ENCODE results near the gene PRKX.
A peak's percentile ranks its signal among the peaks of the same experiment; 100 is the strongest.

Gene PRKX

DNA sequence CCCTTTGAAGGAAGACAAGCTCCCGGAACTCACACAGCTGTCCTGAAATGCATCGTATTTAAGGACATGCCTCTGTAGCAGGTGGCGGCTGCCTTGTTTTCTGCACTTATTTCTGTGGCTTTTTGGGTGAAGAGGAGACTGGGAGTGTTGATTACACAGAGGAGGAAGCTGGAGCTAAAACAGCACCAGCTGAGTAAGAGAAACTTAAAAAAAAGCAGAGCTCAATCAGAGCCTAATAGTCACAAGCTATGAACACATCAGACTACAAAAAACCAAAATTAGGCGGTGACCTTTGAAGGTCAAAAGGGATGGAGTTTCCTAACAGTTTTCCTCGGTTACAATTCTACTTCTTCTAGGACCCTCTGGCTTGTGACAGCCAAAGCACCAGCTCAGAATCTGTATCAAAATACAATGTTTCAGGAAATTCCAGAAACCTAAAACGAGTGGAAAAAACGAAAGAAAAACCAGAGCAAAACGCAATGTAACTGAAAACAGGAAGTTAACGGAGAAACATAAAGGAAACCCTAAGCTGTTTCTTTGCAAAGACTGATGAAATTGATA, 13.5 kb downstream of the PRKX start:
- CTCF ChIA-PET: interaction anchor here (0.6 to 0.7 kb wide), 2 partner anchors 114 to 117 kb away, joined by 3 to 4 read pairs; no protein-coding TSS in a partner anchor
- POLR2A ChIA-PET: no interaction called here
- Histone ChIP-seq H3K36me3 (ENCODE audit: control insufficient read depth in 2 of 2, insufficient read depth in 1 of 2, low read length in 2 of 2) (peaks cover 0 to 5% of the 10 kb centered on the region in 2 experiments; a peak in 1 of 3 replicates), H3K9me3 (ENCODE audit: control insufficient read depth, insufficient read depth, low read depth, low read length) (no peaks in the 10 kb centered on the region), H3K4me3 (ENCODE audit: low read depth, low read length) (no peak overlapping the region), H3K27ac (ENCODE audit: extremely low read depth, low read depth, low read length) (no peak overlapping the region), H3K4me1 (ENCODE audit: control insufficient read depth, insufficient read depth, low read length) (no peaks in the 10 kb centered on the region)
- TF ChIP-seq YY1 (tag by site-specific recombination; IDR thresholded peaks at IDR 0.05) (no peak), ZNF19 (tag by site-specific recombination; IDR thresholded peaks at IDR 0.05; ENCODE audit: low read depth) (no peak), ZBTB17 (tag by site-specific recombination; IDR thresholded peaks at IDR 0.05) (no peak), ZNF747 (tag by site-specific recombination; IDR thresholded peaks at IDR 0.05) (no peak), ZNF155 (tag by site-specific recombination; IDR thresholded peaks at IDR 0.05) (no peak), ZNF211 (tag by site-specific recombination; IDR thresholded peaks at IDR 0.05; ENCODE audit: low read depth) (no peak), KLF16 (tag by site-specific recombination; IDR thresholded peaks at IDR 0.05) (no peak), ZFP37 (tag by site-specific recombination; IDR thresholded peaks at IDR 0.05) (no peak), ZNF311 (tag by site-specific recombination; IDR thresholded peaks at IDR 0.05; ENCODE audit: borderline replicate concordance) (no peak)
- TF ChIP-seq, protein P1, sequence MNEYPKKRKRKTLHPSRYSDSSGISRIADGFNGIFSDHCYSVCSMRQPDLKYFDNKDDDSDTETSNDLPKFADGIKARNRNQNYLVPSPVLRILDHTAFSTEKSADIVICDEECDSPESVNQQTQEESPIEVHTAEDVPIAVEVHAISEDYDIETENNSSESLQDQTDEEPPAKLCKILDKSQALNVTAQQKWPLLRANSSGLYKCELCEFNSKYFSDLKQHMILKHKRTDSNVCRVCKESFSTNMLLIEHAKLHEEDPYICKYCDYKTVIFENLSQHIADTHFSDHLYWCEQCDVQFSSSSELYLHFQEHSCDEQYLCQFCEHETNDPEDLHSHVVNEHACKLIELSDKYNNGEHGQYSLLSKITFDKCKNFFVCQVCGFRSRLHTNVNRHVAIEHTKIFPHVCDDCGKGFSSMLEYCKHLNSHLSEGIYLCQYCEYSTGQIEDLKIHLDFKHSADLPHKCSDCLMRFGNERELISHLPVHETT (tag by site-specific recombination; IDR thresholded peaks at IDR 0.05): no peak
- TF ChIP-seq, protein P2, sequence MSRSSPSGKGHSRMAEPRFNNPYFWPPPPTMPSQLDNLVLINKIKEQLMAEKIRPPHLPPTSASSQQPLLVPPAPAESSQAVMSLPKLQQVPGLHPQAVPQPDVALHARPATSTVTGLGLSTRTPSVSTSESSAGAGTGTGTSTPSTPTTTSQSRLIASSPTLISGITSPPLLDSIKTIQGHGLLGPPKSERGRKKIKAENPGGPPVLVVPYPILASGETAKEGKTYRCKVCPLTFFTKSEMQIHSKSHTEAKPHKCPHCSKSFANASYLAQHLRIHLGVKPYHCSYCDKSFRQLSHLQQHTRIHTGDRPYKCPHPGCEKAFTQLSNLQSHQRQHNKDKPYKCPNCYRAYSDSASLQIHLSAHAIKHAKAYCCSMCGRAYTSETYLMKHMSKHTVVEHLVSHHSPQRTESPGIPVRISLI (tag by site-specific recombination; IDR thresholded peaks at IDR 0.05): no peak
- TF ChIP-seq, protein P3, sequence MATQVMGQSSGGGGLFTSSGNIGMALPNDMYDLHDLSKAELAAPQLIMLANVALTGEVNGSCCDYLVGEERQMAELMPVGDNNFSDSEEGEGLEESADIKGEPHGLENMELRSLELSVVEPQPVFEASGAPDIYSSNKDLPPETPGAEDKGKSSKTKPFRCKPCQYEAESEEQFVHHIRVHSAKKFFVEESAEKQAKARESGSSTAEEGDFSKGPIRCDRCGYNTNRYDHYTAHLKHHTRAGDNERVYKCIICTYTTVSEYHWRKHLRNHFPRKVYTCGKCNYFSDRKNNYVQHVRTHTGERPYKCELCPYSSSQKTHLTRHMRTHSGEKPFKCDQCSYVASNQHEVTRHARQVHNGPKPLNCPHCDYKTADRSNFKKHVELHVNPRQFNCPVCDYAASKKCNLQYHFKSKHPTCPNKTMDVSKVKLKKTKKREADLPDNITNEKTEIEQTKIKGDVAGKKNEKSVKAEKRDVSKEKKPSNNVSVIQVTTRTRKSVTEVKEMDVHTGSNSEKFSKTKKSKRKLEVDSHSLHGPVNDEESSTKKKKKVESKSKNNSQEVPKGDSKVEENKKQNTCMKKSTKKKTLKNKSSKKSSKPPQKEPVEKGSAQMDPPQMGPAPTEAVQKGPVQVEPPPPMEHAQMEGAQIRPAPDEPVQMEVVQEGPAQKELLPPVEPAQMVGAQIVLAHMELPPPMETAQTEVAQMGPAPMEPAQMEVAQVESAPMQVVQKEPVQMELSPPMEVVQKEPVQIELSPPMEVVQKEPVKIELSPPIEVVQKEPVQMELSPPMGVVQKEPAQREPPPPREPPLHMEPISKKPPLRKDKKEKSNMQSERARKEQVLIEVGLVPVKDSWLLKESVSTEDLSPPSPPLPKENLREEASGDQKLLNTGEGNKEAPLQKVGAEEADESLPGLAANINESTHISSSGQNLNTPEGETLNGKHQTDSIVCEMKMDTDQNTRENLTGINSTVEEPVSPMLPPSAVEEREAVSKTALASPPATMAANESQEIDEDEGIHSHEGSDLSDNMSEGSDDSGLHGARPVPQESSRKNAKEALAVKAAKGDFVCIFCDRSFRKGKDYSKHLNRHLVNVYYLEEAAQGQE (tag by site-specific recombination; IDR thresholded peaks at IDR 0.05): no peak

DNA sequence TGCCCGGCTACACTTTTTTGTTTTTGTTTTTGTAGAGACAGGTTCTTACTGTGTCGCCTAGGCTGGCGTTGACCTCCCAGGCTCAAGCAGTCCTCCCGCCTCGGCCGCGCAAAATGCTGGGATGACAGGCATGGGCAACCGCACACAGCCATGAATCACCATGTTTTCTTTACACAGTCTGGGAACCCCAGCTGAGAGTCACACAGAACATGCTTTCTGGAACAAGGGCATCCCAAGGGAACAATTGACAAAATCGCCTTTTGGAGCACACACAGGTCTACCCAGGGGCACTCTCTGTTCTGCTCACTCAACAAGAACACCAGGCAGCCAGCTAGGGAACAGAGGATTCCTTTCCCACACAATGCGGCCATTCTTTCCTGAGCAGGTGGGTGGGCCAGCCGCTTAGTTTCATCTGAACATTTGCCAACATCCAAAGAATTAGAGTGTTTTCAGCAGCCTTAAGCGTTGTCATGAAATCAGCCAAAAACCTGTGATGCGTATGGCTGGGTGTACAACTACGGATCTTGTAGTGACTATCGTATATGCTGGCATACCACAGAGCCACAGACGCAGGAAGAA, 15.7 kb downstream of the PRKX start:
- no peaks in the 10 kb centered on the region for H3K9me3 ChIP-seq (ENCODE audit: control insufficient read depth, insufficient read depth, low read depth, low read length)
- H3K4me1 ChIP-seq (ENCODE audit: control insufficient read depth, insufficient read depth, low read length): no peaks in the 10 kb centered on the region
- TF ChIP-seq YY1 (tag by site-specific recombination; IDR thresholded peaks at IDR 0.05): no peak
- no peak overlapping the region for H3K4me3 ChIP-seq (ENCODE audit: low read depth, low read length)
- no peak overlapping the region for H3K27ac ChIP-seq (ENCODE audit: extremely low read depth, low read depth, low read length)
- ChIA-PET POLR2A (no interaction called here), CTCF (no interaction called here)
- H3K36me3 ChIP-seq (ENCODE audit: control insufficient read depth in 2 of 2, insufficient read depth in 1 of 2, low read length in 2 of 2): no peaks in the 10 kb centered on the region

DNA sequence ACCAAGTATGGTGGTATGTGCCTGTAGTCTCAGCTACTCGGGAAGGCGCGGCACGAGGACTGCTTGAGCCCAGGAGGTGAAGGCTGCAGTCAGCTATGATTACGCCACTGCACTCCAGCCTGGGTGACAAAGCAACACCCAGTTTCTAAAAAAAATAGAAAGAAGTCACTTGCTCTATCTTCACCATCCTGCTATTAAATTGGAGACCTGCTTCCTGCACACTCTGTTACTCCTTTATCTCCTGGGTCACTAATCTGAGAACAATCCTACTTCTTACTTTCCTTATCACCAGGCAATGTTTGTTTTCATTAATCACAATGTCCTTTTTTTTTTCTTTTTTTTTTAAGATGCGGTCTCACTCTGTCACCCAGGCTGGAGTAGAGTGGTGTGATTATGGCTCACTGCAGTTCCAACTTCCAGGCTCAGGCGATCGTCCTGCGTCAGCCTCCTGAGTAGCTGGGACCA, 16.2 kb downstream of the PRKX start:
- TF ChIP-seq KLF8 (tag by site-specific recombination; IDR thresholded peaks at IDR 0.05) (no peak), SCRT1 (tag by site-specific recombination; IDR thresholded peaks at IDR 0.05; ENCODE audit: borderline replicate concordance) (no peak), TRIM28 (IDR thresholded peaks at IDR 0.05; ENCODE audit: borderline replicate concordance, low read length) (0 out of 2 replicates have a peak, but pooled peaks have one; percentile 37)
- H3K9me3 ChIP-seq (ENCODE audit: control insufficient read depth, insufficient read depth, low read depth, low read length): no peaks in the 10 kb centered on the region
- H3K27ac ChIP-seq (ENCODE audit: extremely low read depth, low read depth, low read length): no peak overlapping the region
- CTCF ChIA-PET: no interaction called here
- no peaks in the 10 kb centered on the region for H3K36me3 ChIP-seq (ENCODE audit: control insufficient read depth in 2 of 2, insufficient read depth in 1 of 2, low read length in 2 of 2)
- no peaks in the 10 kb centered on the region for H3K4me1 ChIP-seq (ENCODE audit: control insufficient read depth, insufficient read depth, low read length)
- POLR2A ChIA-PET: no interaction called here
- H3K4me3 ChIP-seq (ENCODE audit: low read depth, low read length): no peak overlapping the region
